Caco-2 (cell line): ENCODE results near the gene TMCC2. TPM values are rescaled to one million over a fixed set of nuclear protein-coding genes. Genes with fewer than 3 reads are reported as not detected.

ENCODE experiments used
- BruUV-seq: library from RNA; stranded (reverse); fragments of 400-500 nt; replicated peaks from 2 replicates; lab custom pipeline; 2021; lab: Mats Ljungman, UMichigan
- CTCF ChIA-PET: fragments of 300-600 bp; sonication (Branson Sonifier 250); formaldehyde crosslinking; loops from one replicate; lab custom pipeline; 2022; ENCODE audit warnings: antibody characterized with exemption; lab: Charles Lee
- POLR2A ChIA-PET: fragments of 300-600 bp; sonication (Branson Sonifier 250); formaldehyde crosslinking; loops from one replicate; lab custom pipeline; 2022; ENCODE audit warnings: antibody characterized with exemption; lab: Charles Lee
- DNase-seq, 2 experiments: peaks; one replicate each; pipeline versions ENCODE4 v3.0.0 to v3.0.0-alpha.2; 2020 to 2022
- H3K27me3 ChIP-seq: replicated peaks from 2 replicates; pipeline ENCODE4 v1.6.0; 2011; ENCODE audit warnings: low read length; ENCODE audit not compliant: control insufficient read depth, insufficient read depth
- H3K36me3 ChIP-seq: 2 replicates; pipeline ENCODE4 v1.5.1; 2011; ENCODE audit warnings: low read length; ENCODE audit not compliant: control insufficient read depth, insufficient read depth
- H3K4me1 ChIP-seq: fragments of 250-450 bp; sonication (Bioruptor Pico); 2 replicates; pipeline ENCODE4 v1.5.1; 2020; ENCODE audit warnings: mild to moderate bottlenecking
- H3K4me3 ChIP-seq: 2 replicates; pipeline ENCODE4 v1.5.1; 2011; ENCODE audit warnings: low read depth, mild to moderate bottlenecking, control low read depth, low read length
- H3K9me3 ChIP-seq: fragments of 250-450 bp; sonication (Bioruptor Pico); 2 replicates; pipeline ENCODE4 v1.5.1; 2020; ENCODE audit warnings: mild to moderate bottlenecking, moderate library complexity
- H3K27ac Mint-ChIP-seq: one replicate; pipeline ENCODE4 v1.8.0; 2022; ENCODE audit warnings: mixed read lengths; ENCODE audit not compliant: unreplicated experiment
- H3K27me3 Mint-ChIP-seq: one replicate; pipeline ENCODE4 v1.8.0; 2022; ENCODE audit warnings: mixed read lengths; ENCODE audit not compliant: insufficient read depth, unreplicated experiment
- H3K36me3 Mint-ChIP-seq: one replicate; pipeline ENCODE4 v1.8.0; 2022; ENCODE audit warnings: mild to moderate bottlenecking, mixed read lengths; ENCODE audit not compliant: insufficient read depth, unreplicated experiment
- H3K4me1 Mint-ChIP-seq: one replicate; pipeline ENCODE4 v1.8.0; 2022; ENCODE audit warnings: low read depth, mixed read lengths; ENCODE audit not compliant: unreplicated experiment
- H3K4me3 Mint-ChIP-seq: one replicate; pipeline ENCODE4 v1.8.0; 2022; ENCODE audit warnings: mild to moderate bottlenecking, moderate library complexity, mixed read lengths; ENCODE audit not compliant: unreplicated experiment
- H3K9me3 Mint-ChIP-seq: one replicate; pipeline ENCODE4 v1.8.0; 2022; ENCODE audit warnings: mixed read lengths; ENCODE audit not compliant: unreplicated experiment
- CTCF ChIP-seq, 2 experiments: fragments of 200-600 bp in 1 of 2; IDR thresholded peaks; 1 replicate in 1 of 2; 2 replicates in 1 of 2; pipeline versions ENCODE4 v1.5.1 to v1.8.0; 2011 to 2022; ENCODE audit warnings: antibody characterized with exemption in 1 of 2, control low read depth in 1 of 2, inconsistent platforms in 1 of 2, low read depth in 1 of 2, low read length in 1 of 2, mild to moderate bottlenecking in 1 of 2, moderate library complexity in 1 of 2; ENCODE audit not compliant: insufficient read depth in 1 of 2, severe bottlenecking in 1 of 2, unreplicated experiment in 1 of 2
- intact Hi-C: fragments of 100-400 bp; cut with micrococcal nuclease; formaldehyde crosslinking; loops from one replicate; pipeline ENCODE4 v1.10.0; 2022; ENCODE audit not compliant: unreplicated experiment
- total RNA-seq: library from RNA; stranded (reverse); gene quantifications from 2 replicates; pipeline ENCODE4 v1.2.3, GENCODE V29; 2022

The TMCC2 gene
- total RNA-seq, 1 experiment from 2014 or later, result 0.91 TPM

GRCh38 chr1:205273551-205273982 is 45.8 kb downstream of the TMCC2 start:
- H3K27me3 Mint-ChIP-seq, result no peaks in the 10 kb centered on the region
- H3K4me3 Mint-ChIP-seq, result no peak overlapping the region
- H3K4me1 ChIP-seq, result peaks cover 40% of the 10 kb centered on the region
- H3K4me3 ChIP-seq, result no peak overlapping the region
- DNase-seq, result peak; percentile 87 to 88
- POLR2A ChIA-PET, result interaction anchor here (0.5 to 2.0 kb wide), 9 partner anchors 11 to 357 kb away, joined by 3 to 12 read pairs (median 5); partner anchors contain the start of gene NUAK2
- peaks cover 17% of the 10 kb centered on the region for H3K4me1 Mint-ChIP-seq
- H3K27me3 ChIP-seq, result no peaks in the 10 kb centered on the region
- intact Hi-C loops, result loop anchor here (1.0 to 10.0 kb wide), 4 partner anchors 11 to 211 kb away; no protein-coding TSS in a partner anchor
- CTCF ChIA-PET, result interaction anchor here (0.6 to 5.7 kb wide), 32 partner anchors 9 to 407 kb away, joined by 3 to 341 read pairs (median 4); partner anchors contain the start of genes NUAK2 and RBBP5
- no TSS peak for BruUV-seq
- peak; percentile 96 to 97 for TF ChIP-seq CTCF (IDR thresholded peaks at IDR 0.05; ENCODE audit: insufficient read depth in 1 of 2, low read depth in 1 of 2, low read length in 1 of 2, severe bottlenecking in 1 of 2, unreplicated experiment in 1 of 2)
- H3K9me3 ChIP-seq, result no peaks in the 10 kb centered on the region
- peak overlapping the region; percentile 59 for H3K27ac Mint-ChIP-seq
- no peaks in the 10 kb centered on the region for H3K9me3 Mint-ChIP-seq
- H3K36me3 Mint-ChIP-seq, result no peaks in the 10 kb centered on the region
- no peaks in the 10 kb centered on the region for H3K36me3 ChIP-seq

- peaks cover 19% of the 10 kb centered on the region for H3K4me1 Mint-ChIP-seq
- peak; percentile 62 to 74 for DNase-seq
- H3K4me3 ChIP-seq, result no peak overlapping the region
These were observed 46.4 kb downstream of the TMCC2 start for GRCh38 chr1:205274041-205274691.

More at GRCh38 chr1:205274041-205274691, 46.4 kb downstream of the TMCC2 start:
- CTCF ChIA-PET, result interaction anchor here (0.6 to 5.7 kb wide), 27 partner anchors 9 to 250 kb away, joined by 3 to 341 read pairs (median 6); partner anchors contain the start of genes NUAK2 and RBBP5
- Histone ChIP-seq H3K27me3 (no peaks in the 10 kb centered on the region), H3K36me3 (no peaks in the 10 kb centered on the region), H3K4me1 (peaks cover 40% of the 10 kb centered on the region), H3K9me3 (no peaks in the 10 kb centered on the region)
- Mint-ChIP-seq H3K9me3 (no peaks in the 10 kb centered on the region), H3K36me3 (no peaks in the 10 kb centered on the region), H3K4me3 (no peak overlapping the region), H3K27ac (peak overlapping the region; percentile 59), H3K27me3 (no peaks in the 10 kb centered on the region)
- POLR2A ChIA-PET, result interaction anchor here (0.5 to 2.0 kb wide), 9 partner anchors 11 to 357 kb away, joined by 3 to 12 read pairs (median 5); partner anchors contain the start of gene NUAK2
- TF ChIP-seq CTCF (IDR thresholded peaks at IDR 0.05; ENCODE audit: insufficient read depth in 1 of 2, low read depth in 1 of 2, low read length in 1 of 2, severe bottlenecking in 1 of 2, unreplicated experiment in 1 of 2), result no peak
- intact Hi-C loops, result loop anchor here (10.0 kb wide), 1 partner anchor 211 kb away; no protein-coding TSS in a partner anchor
- no TSS peak for BruUV-seq
